Measurements from ENCODE around the gene F2R. TPM values are rescaled to one million over a fixed set of nuclear protein-coding genes. Genes with fewer than 3 reads are reported as not detected.

The F2R gene
- total and polyA plus RNA-seq, 2 donors (not counting 3 experiments of a cell fraction or from before 2014, with no cell fraction given): 342 to 599 TPM

- CTCF ChIA-PET: interaction anchor here (0.8 to 7.1 kb wide), 13 partner anchors 15 to 385 kb away, joined by 3 to 41 read pairs (median 4); no protein-coding TSS in a partner anchor
- Histone ChIP-seq H3K4me1 (ENCODE audit: control insufficient read depth, extremely low read depth, insufficient read depth, low read length) (peaks cover 79% of the 10 kb centered on the region), H3K4me2 (ENCODE audit: insufficient read depth, low read length) (peak overlapping the region; percentile 64), H3K9me3 (replicated peaks; ENCODE audit: control insufficient read depth, insufficient read depth, low read length) (no peaks in the 10 kb centered on the region), H4K20me1 (replicated peaks; ENCODE audit: control insufficient read depth, extremely low read depth, insufficient read depth, low read length) (no peaks in the 10 kb centered on the region), H3K27ac (ENCODE audit: insufficient read depth, low read depth, low read length) (peak overlapping the region; percentile 91), H3K9ac (replicated peaks; ENCODE audit: extremely low read depth, insufficient read depth, low read length) (peak overlapping the region; percentile 67), H3K4me3 (replicated peaks in 1 of 3; ENCODE audit: insufficient read depth in 1 of 3, low read depth in 1 of 3, low read length in 3 of 3) (no peak overlapping the region), H2AFZ (ENCODE audit: low read depth, low read length) (no peak overlapping the region), H3K36me3 (ENCODE audit: control insufficient read depth in 2 of 2, extremely low read depth in 1 of 2, insufficient read depth in 2 of 2, low read length in 2 of 2) (no peaks in the 10 kb centered on the region), H3K79me2 (ENCODE audit: control insufficient read depth, insufficient read depth, low read length) (no peaks in the 10 kb centered on the region), H3K9me1 (replicated peaks; ENCODE audit: control insufficient read depth, extremely low read depth, insufficient read depth, low read length) (no peaks in the 10 kb centered on the region), H3K27me3 (ENCODE audit: control insufficient read depth in 2 of 2, insufficient read depth in 2 of 2, low read length in 2 of 2) (no peaks in the 10 kb centered on the region)
- BruUV-seq (replicated peaks): TSS peak; percentile 11
- FAIRE-seq (peak; percentile 79), DNase-seq (ENCODE audit: low read depth, low spot score) (peak; percentile 98)
- intact Hi-C loops (cut with micrococcal nuclease) (loop anchor here (1.0 kb wide), 5 partner anchors 24 to 99 kb away; no protein-coding TSS in a partner anchor), dilution Hi-C loops (cut with MboI; ENCODE audit: extremely low pct_ligation_motif_present, low sequenced_read_pairs) (loop anchor here (25.0 kb wide), 1 partner anchor 121 kb away; the partner anchor contains the start of gene F2RL1)
- POLR2A ChIA-PET: interaction anchor here (0.5 to 1.6 kb wide), 5 partner anchors 13 to 127 kb away, joined by 3 to 4 read pairs (median 3); no protein-coding TSS in a partner anchor
- TF ChIP-seq POLR2AphosphoS5 (IDR thresholded peaks at IDR 0.05; ENCODE audit: insufficient read depth, low read depth, low read length) (peak; percentile 85), CTCF (IDR thresholded peaks at IDR 0.05; ENCODE audit: extremely low read depth in 1 of 2, insufficient read depth in 1 of 2, low read depth in 1 of 2, low read length in 2 of 2) (no peak), POLR2A (IDR thresholded peaks at IDR 0.05; ENCODE audit: low read depth, low read length) (peak; percentile 43), MYC (IDR thresholded peaks at IDR 0.05; ENCODE audit: low read depth, low read length) (peak; percentile 93), EZH2 (IDR thresholded peaks at IDR 0.05; ENCODE audit: borderline replicate concordance, low read depth, low read length, severe bottlenecking) (no peak), JUN (IDR thresholded peaks at IDR 0.05; ENCODE audit: borderline replicate concordance, insufficient read depth, insufficient read length, low read depth) (peak; percentile 24), GATA2 (IDR thresholded peaks at IDR 0.05; ENCODE audit: insufficient read depth, insufficient read length, low read depth, low read length) (peak; percentile 79), FOS (IDR thresholded peaks at IDR 0.05; ENCODE audit: borderline replicate concordance, insufficient read depth, low read length) (peak; percentile 60), MAX (IDR thresholded peaks at IDR 0.05; ENCODE audit: insufficient read depth, insufficient read length) (peak; percentile 93)
Measured at GRCh38 chr5:76691467-76692273, 24.3 kb upstream of the F2R start.

Data from endothelial cell of umbilical vein (primary cell).